HEK293 (cell line): Measurements from ENCODE around the gene TOP2A.

Experiments used
- CTCF ChIA-PET: fragments of 350-600 bp; formaldehyde crosslinking; extraction: SDS; loops from one replicate; lab custom pipeline; 2021; ENCODE audit warnings: antibody characterized with exemption; lab: Yijun Ruan, JAX
- POLR2A ChIA-PET: fragments of 300-600 bp; formaldehyde crosslinking; extraction: SDS; loops from one replicate; lab custom pipeline; 2020; ENCODE audit warnings: antibody characterized with exemption, inconsistent platforms; lab: Yijun Ruan, JAX
- H3K27ac ChIP-seq: fragments of 200-500 bp; sonication (Bioruptor generic); 2 replicates; pipeline ENCODE4 v1.5.1; 2014; ENCODE audit warnings: low read depth, low read length, control low read depth, inconsistent platforms; ENCODE audit errors: extremely low read depth
- H3K36me3 ChIP-seq, 2 experiments: fragments of 200-500 bp in 1 of 2; sonication (Bioruptor generic) in 1 of 2; 1 replicate in 1 of 2; 2 replicates in 1 of 2; pipeline ENCODE4 v1.5.1; 2014 to 2017; ENCODE audit warnings: inconsistent platforms in 2 of 2, low read length in 2 of 2; ENCODE audit not compliant: control insufficient read depth in 2 of 2, insufficient read depth in 1 of 2
- H3K4me1 ChIP-seq: fragments of 200-500 bp; sonication (Bioruptor generic); 2 replicates; pipeline ENCODE4 v1.5.1; 2014; ENCODE audit warnings: mild to moderate bottlenecking, low read length, inconsistent platforms; ENCODE audit not compliant: control insufficient read depth, insufficient read depth
- H3K4me3 ChIP-seq: 2 replicates; pipeline ENCODE4 v1.5.1; 2011; ENCODE audit warnings: low read depth, mild to moderate bottlenecking, control low read depth, low read length, moderate library complexity
- H3K9me3 ChIP-seq: fragments of 200-500 bp; sonication (Bioruptor generic); 2 replicates; pipeline ENCODE4 v1.5.1; 2014; ENCODE audit warnings: low read depth, low read length, inconsistent platforms; ENCODE audit not compliant: control insufficient read depth, insufficient read depth
- FEZF1 ChIP-seq: fragments of 450-650 bp; formaldehyde crosslinking; IDR thresholded peaks from 2 replicates; pipeline ENCODE4 v1.5.1; 2016; ENCODE audit warnings: missing biosample characterization, missing genetic modification characterization
- GFI1B ChIP-seq: fragments of 450-650 bp; formaldehyde crosslinking; IDR thresholded peaks from 2 replicates; pipeline ENCODE4 v1.5.1; 2016; ENCODE audit warnings: missing biosample characterization, missing genetic modification characterization
- HOXA7 ChIP-seq: sonication (generic); formaldehyde crosslinking; IDR thresholded peaks from 2 replicates; pipeline ENCODE4 v1.8.1; 2022; ENCODE audit warnings: missing genetic modification reagents, borderline replicate concordance
- HOXC10 ChIP-seq: sonication (generic); formaldehyde crosslinking; IDR thresholded peaks from 2 replicates; pipeline ENCODE4 v1.8.1; 2023; ENCODE audit warnings: mild to moderate bottlenecking, missing genetic modification reagents
- KLF17 ChIP-seq: fragments of 450-650 bp; formaldehyde crosslinking; IDR thresholded peaks from 2 replicates; pipeline ENCODE4 v1.5.1; 2016; ENCODE audit warnings: missing biosample characterization, missing genetic modification characterization
- KLF9 ChIP-seq: fragments of 450-650 bp; formaldehyde crosslinking; IDR thresholded peaks from 2 replicates; pipeline ENCODE4 v1.5.1; 2016; ENCODE audit warnings: missing biosample characterization, missing genetic modification characterization, low read depth
- MEIS1 ChIP-seq: sonication (generic); formaldehyde crosslinking; IDR thresholded peaks from 2 replicates; pipeline ENCODE4 v1.8.1; 2022; ENCODE audit warnings: missing genetic modification reagents, mild to moderate bottlenecking, borderline replicate concordance
- SCRT2 ChIP-seq: fragments of 450-650 bp; formaldehyde crosslinking; IDR thresholded peaks from 2 replicates; pipeline ENCODE4 v1.5.1; 2016; ENCODE audit warnings: missing biosample characterization, missing genetic modification characterization
- SP2 ChIP-seq: fragments of 450-650 bp; formaldehyde crosslinking; IDR thresholded peaks from 2 replicates; pipeline ENCODE4 v1.5.1; 2016; ENCODE audit warnings: missing biosample characterization, missing genetic modification characterization
- SP3 ChIP-seq: fragments of 450-650 bp; formaldehyde crosslinking; IDR thresholded peaks from 2 replicates; pipeline ENCODE4 v1.5.1; 2016; ENCODE audit warnings: missing biosample characterization, missing genetic modification characterization
- WT1 ChIP-seq: fragments of 450-650 bp; formaldehyde crosslinking; IDR thresholded peaks from 2 replicates; pipeline ENCODE4 v1.5.1; 2016; ENCODE audit warnings: missing biosample characterization, missing genetic modification characterization
- ZBTB1 ChIP-seq: fragments of 450-650 bp; formaldehyde crosslinking; IDR thresholded peaks from 2 replicates; pipeline ENCODE4 v1.5.1; 2016; ENCODE audit warnings: missing biosample characterization, missing genetic modification characterization
- ZBTB10 ChIP-seq: fragments of 450-650 bp; formaldehyde crosslinking; IDR thresholded peaks from 2 replicates; pipeline ENCODE4 v1.5.1; 2016; ENCODE audit warnings: missing biosample characterization, missing genetic modification characterization
- ZBTB44 ChIP-seq: fragments of 450-650 bp; IDR thresholded peaks from 2 replicates; pipeline ENCODE4 v1.5.1; 2018; ENCODE audit warnings: missing biosample characterization, mild to moderate bottlenecking, missing genetic modification characterization
- ZIC2 ChIP-seq: fragments of 450-650 bp; formaldehyde crosslinking; IDR thresholded peaks from 2 replicates; pipeline ENCODE4 v1.5.1; 2016; ENCODE audit warnings: missing biosample characterization, missing genetic modification characterization
- ZNF133 ChIP-seq: fragments of 450-650 bp; formaldehyde crosslinking; IDR thresholded peaks from 2 replicates; pipeline ENCODE4 v1.5.1; 2016; ENCODE audit warnings: missing biosample characterization, missing genetic modification characterization
- ZNF157 ChIP-seq: fragments of 450-650 bp; formaldehyde crosslinking; IDR thresholded peaks from 2 replicates; pipeline ENCODE4 v1.5.1; 2016; ENCODE audit warnings: missing biosample characterization, missing genetic modification characterization
- ZNF174 ChIP-seq: fragments of 450-650 bp; formaldehyde crosslinking; IDR thresholded peaks from 2 replicates; pipeline ENCODE4 v1.5.0; 2017; ENCODE audit warnings: missing biosample characterization, mild to moderate bottlenecking, missing genetic modification characterization
- ZNF202 ChIP-seq: fragments of 450-650 bp; formaldehyde crosslinking; IDR thresholded peaks from 2 replicates; pipeline ENCODE4 v1.5.1; 2016; ENCODE audit warnings: missing biosample characterization, missing genetic modification characterization, borderline replicate concordance
- ZNF239 ChIP-seq: fragments of 450-650 bp; formaldehyde crosslinking; IDR thresholded peaks from 2 replicates; pipeline ENCODE4 v1.5.1; 2016; ENCODE audit warnings: missing biosample characterization, missing genetic modification characterization
- ZNF391 ChIP-seq: fragments of 450-650 bp; formaldehyde crosslinking; IDR thresholded peaks from 2 replicates; pipeline ENCODE4 v1.5.1; 2016; ENCODE audit warnings: low read depth, missing biosample characterization, missing genetic modification characterization, borderline replicate concordance
- ZNF433 ChIP-seq: fragments of 450-650 bp; formaldehyde crosslinking; IDR thresholded peaks from 2 replicates; pipeline ENCODE4 v1.5.1; 2016; ENCODE audit warnings: missing biosample characterization, missing genetic modification characterization, low read depth
- ZNF48 ChIP-seq: fragments of 450-650 bp; formaldehyde crosslinking; IDR thresholded peaks from 2 replicates; pipeline ENCODE4 v1.5.1; 2016; ENCODE audit warnings: missing biosample characterization, missing genetic modification characterization
- ZNF549 ChIP-seq: fragments of 450-650 bp; IDR thresholded peaks from 2 replicates; pipeline ENCODE4 v1.5.1; 2018; ENCODE audit warnings: missing biosample characterization, missing genetic modification characterization, mild to moderate bottlenecking, inconsistent platforms, moderate library complexity
- ZNF561 ChIP-seq: fragments of 450-650 bp; IDR thresholded peaks from 2 replicates; pipeline ENCODE4 v1.5.1; 2018; ENCODE audit warnings: missing biosample characterization, missing genetic modification characterization, borderline replicate concordance
- ZNF571 ChIP-seq: fragments of 450-650 bp; formaldehyde crosslinking; IDR thresholded peaks from 2 replicates; pipeline ENCODE4 v1.5.0; 2017; ENCODE audit warnings: missing biosample characterization, missing genetic modification characterization
- ZNF580 ChIP-seq: fragments of 450-650 bp; formaldehyde crosslinking; IDR thresholded peaks from 2 replicates; pipeline ENCODE4 v1.5.1; 2016; ENCODE audit warnings: missing biosample characterization, missing genetic modification characterization
- ZNF626 ChIP-seq: fragments of 450-650 bp; sonication (Bioruptor Pico); formaldehyde crosslinking; IDR thresholded peaks from 2 replicates; pipeline ENCODE4 v1.5.1; 2018; ENCODE audit warnings: missing biosample characterization, missing genetic modification characterization, inconsistent platforms
- ZNF664 ChIP-seq: fragments of 450-650 bp; formaldehyde crosslinking; IDR thresholded peaks from 2 replicates; pipeline ENCODE4 v1.5.1; 2016; ENCODE audit warnings: missing biosample characterization, missing genetic modification characterization
- ZNF777 ChIP-seq: fragments of 450-650 bp; formaldehyde crosslinking; IDR thresholded peaks from 2 replicates; pipeline ENCODE4 v1.5.1; 2017; ENCODE audit warnings: missing biosample characterization, missing genetic modification characterization, borderline replicate concordance

TOP2A gene

GRCh38 chr17:40427002-40427491 is 9.4 kb upstream of the TOP2A start (continued):
- TF ChIP-seq ZNF777 (tag by site-specific recombination) = no peak
- no peak for TF ChIP-seq SCRT2 (tag by site-specific recombination)
- TF ChIP-seq ZNF239 (tag by site-specific recombination) = no peak
- TF ChIP-seq ZNF626 (tag by site-specific recombination) = no peak
- TF ChIP-seq ZNF580 (tag by site-specific recombination) = no peak
- no peak for TF ChIP-seq WT1 (tag by site-specific recombination)

- TF ChIP-seq KLF17 (tag by site-specific recombination) = no peak
- no peak for TF ChIP-seq ZNF174 (tag by site-specific recombination)
- no peak for TF ChIP-seq ZNF202 (tag by site-specific recombination)
- no peak for TF ChIP-seq ZBTB10 (tag by site-specific recombination)
- no peak for TF ChIP-seq KLF9
- no peak for TF ChIP-seq ZBTB1 (tag by site-specific recombination)
- TF ChIP-seq FEZF1 = no peak
- TF ChIP-seq GFI1B (tag by site-specific recombination) = no peak
- TF ChIP-seq ZNF157 (tag by site-specific recombination) = no peak
- TF ChIP-seq ZIC2 (tag by site-specific recombination) = no peak
- no peak for TF ChIP-seq ZNF571 (tag by site-specific recombination)
- no peak for TF ChIP-seq ZNF664 (tag by site-specific recombination)
- TF ChIP-seq SP3 (tag by site-specific recombination) = no peak
- TF ChIP-seq ZNF48 (tag by site-specific recombination) = no peak
- no peak for TF ChIP-seq HOXC10 (CRISPR knock-in tag)
These were observed 8.0 kb upstream of the TOP2A start for GRCh38 chr17:40425741-40426140.

GRCh38 chr17:40422990-40423633 is 5.4 kb upstream of the TOP2A start:
- Histone ChIP-seq H3K27ac (no peak overlapping the region), H3K4me3 (no peak overlapping the region), H3K9me3 (no peaks in the 10 kb centered on the region), H3K4me1 (peaks cover 8% of the 10 kb centered on the region), H3K36me3 (no peaks in the 10 kb centered on the region)
- ChIA-PET POLR2A (interaction anchor here (1.1 kb wide), 1 partner anchor 164 kb away, joined by 3 read pairs; no protein-coding TSS in a partner anchor), CTCF (interaction anchor here (0.6 to 3.5 kb wide), 13 partner anchors 10 to 1808 kb away, joined by 3 to 25 read pairs (median 3); no protein-coding TSS in a partner anchor)
- TF ChIP-seq ZNF48 (tag by site-specific recombination) (no peak), ZBTB44 (0 out of 2 replicates have a peak, but pooled peaks have one; percentile 41), ZNF433 (tag by site-specific recombination) (no peak), ZNF133 (tag by site-specific recombination) (no peak), ZNF391 (tag by site-specific recombination) (peak; percentile 36; the same call in 1 of the 2 replicates), ZNF561 (tag by site-specific recombination) (peak; percentile 47; the same call in 1 of the 2 replicates), SP2 (no peak), HOXA7 (CRISPR knock-in tag) (no peak), ZNF549 (no peak), MEIS1 (CRISPR knock-in tag) (no peak)

More at GRCh38 chr17:40425741-40426140, 8.0 kb upstream of the TOP2A start:
- Histone ChIP-seq H3K9me3 (no peaks in the 10 kb centered on the region), H3K36me3 (no peaks in the 10 kb centered on the region), H3K4me1 (peaks cover 8% of the 10 kb centered on the region), H3K4me3 (no peak overlapping the region), H3K27ac (no peak overlapping the region)
- POLR2A ChIA-PET = interaction anchor here (1.2 kb wide), 1 partner anchor 8 kb away, joined by 3 read pairs; the partner anchor contains the start of gene TOP2A
- CTCF ChIA-PET = interaction anchor here (0.6 to 2.0 kb wide), 6 partner anchors 9 to 949 kb away, joined by 3 to 7 read pairs (median 4); no protein-coding TSS in a partner anchor
